Astrocyte of the cerebellum (primary cell): ENCODE data around the gene MYH7.

Experiments
- DNase-seq: peaks from one replicate; pipeline ENCODE4 v3.0.0-alpha.2; 2011; ENCODE audit warnings: low read depth
- H3K4me3 ChIP-seq: 2 replicates; pipeline ENCODE4 v1.5.1; 2011; ENCODE audit warnings: mild to moderate bottlenecking, low read depth, low read length, moderate library complexity
- in situ Hi-C: cut with HindIII; loops from 2 replicates; pipeline ENCODE4 v1.10.0; 2017; ENCODE audit warnings: low sequenced_read_pairs
- TF ChIP-seq, protein P1 (sequence below): IDR thresholded peaks from 2 replicates; pipeline ENCODE4 v1.5.1; 2012; ENCODE audit warnings: low read length, low read depth, moderate library complexity, mild to moderate bottlenecking; ENCODE audit errors: missing control alignments

MYH7 gene

GRCh38 chr14:23435543-23436326, at the start of gene MYH7:
TSS of gene MYH7 (minus strand) at chr14:23435660. CDS start at chr14:23433732, 1,928 bp downstream.
- no peak within 1 kb of the TSS for H3K4me3 ChIP-seq
- TF ChIP-seq, protein P1, sequence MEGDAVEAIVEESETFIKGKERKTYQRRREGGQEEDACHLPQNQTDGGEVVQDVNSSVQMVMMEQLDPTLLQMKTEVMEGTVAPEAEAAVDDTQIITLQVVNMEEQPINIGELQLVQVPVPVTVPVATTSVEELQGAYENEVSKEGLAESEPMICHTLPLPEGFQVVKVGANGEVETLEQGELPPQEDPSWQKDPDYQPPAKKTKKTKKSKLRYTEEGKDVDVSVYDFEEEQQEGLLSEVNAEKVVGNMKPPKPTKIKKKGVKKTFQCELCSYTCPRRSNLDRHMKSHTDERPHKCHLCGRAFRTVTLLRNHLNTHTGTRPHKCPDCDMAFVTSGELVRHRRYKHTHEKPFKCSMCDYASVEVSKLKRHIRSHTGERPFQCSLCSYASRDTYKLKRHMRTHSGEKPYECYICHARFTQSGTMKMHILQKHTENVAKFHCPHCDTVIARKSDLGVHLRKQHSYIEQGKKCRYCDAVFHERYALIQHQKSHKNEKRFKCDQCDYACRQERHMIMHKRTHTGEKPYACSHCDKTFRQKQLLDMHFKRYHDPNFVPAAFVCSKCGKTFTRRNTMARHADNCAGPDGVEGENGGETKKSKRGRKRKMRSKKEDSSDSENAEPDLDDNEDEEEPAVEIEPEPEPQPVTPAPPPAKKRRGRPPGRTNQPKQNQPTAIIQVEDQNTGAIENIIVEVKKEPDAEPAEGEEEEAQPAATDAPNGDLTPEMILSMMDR = no peak
- DNase-seq = peak; percentile 22
- in situ Hi-C loops = no loop called here

DNA sequence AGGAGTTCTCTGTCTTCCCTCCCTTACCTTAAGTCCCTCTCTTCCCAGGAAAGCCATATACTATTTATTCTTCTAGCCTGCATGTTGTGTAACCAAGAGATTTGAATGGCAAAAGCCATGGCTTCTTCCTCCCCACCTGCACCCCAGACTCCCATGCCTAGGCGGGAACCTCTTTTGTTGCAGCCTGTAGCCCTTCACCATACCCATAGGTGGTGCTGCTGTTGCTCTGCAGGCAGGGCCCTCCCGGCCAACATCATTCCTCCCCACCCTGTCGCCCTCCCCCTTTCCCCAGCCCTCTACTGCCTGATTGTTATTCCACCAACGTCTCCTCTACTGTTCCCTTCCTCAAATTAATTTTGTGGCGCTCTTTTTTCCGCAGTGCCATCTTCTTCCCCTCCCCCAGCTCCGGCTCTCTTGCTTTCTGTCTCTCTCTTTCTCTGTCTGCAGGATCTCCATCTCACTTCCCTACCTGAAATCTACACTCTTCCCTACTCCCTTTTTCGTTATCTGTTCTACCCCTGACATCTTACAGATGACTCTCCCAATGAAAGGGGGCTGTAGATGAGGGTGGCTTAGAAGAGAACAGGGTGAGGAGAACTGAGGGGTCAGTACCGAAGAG, 47.9 kb upstream of the MYH7 start:
- in situ Hi-C loops = no loop called here
- no peak overlapping the region for H3K4me3 ChIP-seq
- TF ChIP-seq, protein P1 = peak; percentile 61
- no peak for DNase-seq

DNA sequence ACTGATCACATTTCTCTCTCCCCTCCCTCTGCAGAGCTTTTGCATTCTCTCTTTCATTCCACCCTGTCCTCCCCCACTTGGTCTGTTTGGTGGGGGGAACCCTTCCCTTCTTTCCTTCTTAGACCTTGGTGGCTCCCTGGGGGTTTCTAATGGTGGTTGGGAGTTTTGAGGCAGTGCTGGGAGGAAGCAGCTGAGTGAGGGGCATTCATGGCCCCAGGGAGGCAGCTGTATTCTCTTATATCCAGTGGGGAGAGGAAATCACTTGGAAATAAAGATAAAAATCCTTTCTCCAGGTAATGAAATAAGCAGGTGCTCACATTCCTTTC, 47.3 kb upstream of the MYH7 start:
- no peak for DNase-seq
- in situ Hi-C loops = no loop called here
- TF ChIP-seq, protein P1 = no peak
- no peak overlapping the region for H3K4me3 ChIP-seq

DNA sequence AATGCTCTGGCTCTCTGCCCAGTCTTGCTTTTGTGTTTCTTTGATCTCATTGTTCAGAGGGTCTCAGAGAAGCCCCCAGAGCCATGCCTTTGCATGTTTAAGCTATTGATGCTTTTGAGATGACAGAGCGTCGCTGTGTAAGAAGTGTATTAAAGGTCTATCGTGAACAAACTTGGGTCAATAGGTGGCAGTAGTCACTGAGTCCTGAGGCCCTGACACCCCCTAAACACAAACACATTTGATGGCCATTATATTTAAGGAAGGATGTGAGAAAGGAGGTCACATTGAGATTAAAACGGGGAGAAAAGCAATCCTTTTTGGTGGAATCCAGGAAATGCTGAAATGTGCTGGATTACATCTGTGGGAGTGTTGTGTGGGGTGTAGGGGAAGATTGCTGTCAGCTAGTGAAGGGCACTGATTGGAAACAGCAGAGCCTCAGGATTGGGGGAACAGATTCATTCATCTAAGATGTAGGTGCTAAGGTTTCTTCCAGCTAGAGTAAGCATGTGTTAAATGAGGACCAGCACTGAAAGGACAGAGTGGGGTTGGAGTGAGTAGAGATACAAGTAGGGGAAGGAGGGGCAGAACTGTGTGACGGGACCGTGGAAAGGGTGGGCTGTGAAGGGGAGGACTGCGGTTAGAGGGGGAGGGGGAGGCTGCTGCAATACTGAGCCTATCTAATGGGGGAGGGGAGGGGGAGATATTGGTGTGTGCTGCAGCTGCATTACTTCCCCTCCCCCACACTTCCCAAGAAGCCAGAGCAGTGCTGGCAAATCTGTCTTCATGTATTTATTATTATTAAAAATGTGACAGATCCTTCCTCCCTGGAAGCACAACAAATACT, 46.7 kb upstream of the MYH7 start:
- no peak for DNase-seq
- TF ChIP-seq, protein P1 = no peak
- no peak overlapping the region for H3K4me3 ChIP-seq
- in situ Hi-C loops = no loop called here

DNA sequence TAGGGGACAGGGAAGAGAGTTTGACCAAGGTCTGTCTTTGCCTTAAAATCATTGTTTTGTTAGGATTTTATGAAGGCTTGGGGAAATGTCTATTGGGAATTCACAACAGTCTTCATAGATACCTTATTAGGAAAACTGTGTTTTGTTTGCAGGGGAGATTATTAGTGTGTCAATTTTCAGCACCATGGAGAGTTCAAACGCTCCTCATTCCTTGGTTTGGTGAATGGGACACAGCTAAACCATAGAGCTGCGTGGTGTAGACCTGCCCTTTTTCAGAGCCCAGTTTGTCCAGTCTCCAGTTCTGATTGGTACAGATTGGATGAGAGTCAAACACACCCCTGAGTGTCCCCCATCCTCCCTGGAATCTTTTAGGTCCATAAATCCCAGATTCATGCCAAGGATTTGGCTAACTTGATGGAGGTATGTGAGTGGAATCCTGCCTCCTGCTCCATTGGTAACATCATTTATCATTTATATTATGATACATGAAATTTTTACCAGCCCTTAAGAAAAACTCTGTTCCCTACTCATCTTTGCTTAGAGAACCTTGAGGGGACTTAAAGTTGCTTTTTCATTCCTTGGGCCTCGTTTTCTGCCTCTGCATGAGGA, 46.0 kb upstream of the MYH7 start:
- no peak for DNase-seq
- H3K4me3 ChIP-seq = no peak overlapping the region
- in situ Hi-C loops = no loop called here
- TF ChIP-seq, protein P1 = no peak

GRCh38 chr14:23478109-23478759, 42.8 kb upstream of the MYH7 start:
- peak; percentile 50 for DNase-seq
- H3K4me3 ChIP-seq = no peak overlapping the region
- TF ChIP-seq, protein P1 = peak; percentile 63
- in situ Hi-C loops = no loop called here
